NCI-H82 (cell line): ENCODE data around the gene OLFM2.
A peak's percentile ranks its signal among the peaks of the same experiment; 100 is the strongest.

Source experiments
- DNase-seq: peaks from one replicate; lab custom pipeline; 2025; lab: John Stamatoyannopoulos, UW

The OLFM2 gene

GRCh38 chr19:9906475-9907087, 29.7 kb downstream of the OLFM2 start:
- DNase-seq = peak; percentile 50

- no peak for DNase-seq
These were observed 33.0 kb downstream of the OLFM2 start for GRCh38 chr19:9903336-9903735.

- DNase-seq = no peak
These were observed 34.7 kb downstream of the OLFM2 start for GRCh38 chr19:9901642-9902041.

- DNase-seq = no peak
These were observed 35.3 kb downstream of the OLFM2 start for GRCh38 chr19:9901020-9901419.

- no peak for DNase-seq
These were observed 44.5 kb downstream of the OLFM2 start for GRCh38 chr19:9891609-9892373.

DNA sequence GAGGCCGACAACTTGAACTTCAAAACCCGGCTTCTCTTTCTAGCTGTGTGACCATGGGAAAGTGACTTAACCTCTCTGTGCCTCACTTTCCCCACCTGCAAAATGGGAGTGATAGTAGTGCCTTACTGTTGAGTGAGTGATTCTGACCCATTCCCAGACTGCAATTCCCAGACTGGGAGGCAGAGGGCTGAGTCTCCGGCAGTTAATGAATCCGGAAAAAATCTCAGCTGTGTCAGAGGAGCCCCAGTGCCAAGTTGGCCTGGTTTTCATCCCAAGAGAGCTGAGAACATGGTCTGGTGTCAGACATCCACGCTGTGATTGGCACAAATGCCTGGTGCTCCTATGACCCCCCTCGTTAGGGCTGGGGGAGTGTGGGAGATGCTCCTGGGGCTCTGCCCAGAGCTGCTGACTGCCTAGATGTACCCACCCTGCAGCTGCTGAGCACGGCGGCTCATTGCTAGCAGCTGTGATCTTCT, 51.2 kb downstream of the OLFM2 start:
- DNase-seq = no peak

DNA sequence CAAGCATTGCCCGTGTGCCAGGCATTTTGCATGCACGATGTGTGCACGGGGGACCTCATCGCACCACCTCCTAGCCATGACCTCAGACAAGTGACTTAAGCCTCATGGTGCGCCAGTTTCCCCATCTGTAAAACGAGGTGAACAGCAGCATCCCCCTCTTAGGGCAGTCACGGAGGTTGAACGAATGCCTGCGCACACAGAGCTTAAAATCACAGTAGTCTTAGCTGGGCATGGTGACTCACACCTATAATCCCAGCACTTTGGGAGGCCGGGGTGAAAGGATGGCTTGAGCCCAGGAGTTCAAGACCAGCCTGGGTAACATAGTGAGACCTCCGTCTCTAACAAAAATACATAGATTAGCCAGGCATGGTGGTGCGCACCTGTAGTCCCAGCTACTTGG, 52.6 kb downstream of the OLFM2 start:
- peak; percentile 74 for DNase-seq

DNA sequence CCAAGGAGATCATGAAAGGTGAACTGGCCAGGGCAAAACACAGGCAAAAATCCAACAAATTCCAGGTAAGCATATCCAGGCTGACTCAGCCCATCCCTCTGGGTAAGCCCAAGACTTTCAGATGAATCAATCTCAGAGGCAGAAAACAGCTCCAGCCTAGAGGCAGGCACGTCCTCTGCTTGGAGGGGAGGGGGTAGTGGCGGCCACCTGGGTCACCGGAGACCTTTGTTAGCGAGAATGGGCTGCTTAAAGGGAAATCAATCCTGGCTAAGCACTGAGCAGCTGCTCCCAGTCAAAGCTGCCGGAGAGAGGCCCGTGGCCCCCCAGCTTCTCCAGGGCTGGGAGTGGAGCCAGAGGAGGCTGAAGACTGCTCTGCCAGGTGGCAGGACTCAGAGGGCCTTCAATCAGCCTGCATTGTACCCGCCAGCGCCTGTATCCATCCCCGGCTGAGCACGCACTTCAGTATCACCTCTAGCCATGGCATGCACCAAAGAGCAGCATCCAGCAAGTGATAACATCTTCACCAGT, 53.0 kb downstream of the OLFM2 start:
- DNase-seq = peak; percentile 95

DNA sequence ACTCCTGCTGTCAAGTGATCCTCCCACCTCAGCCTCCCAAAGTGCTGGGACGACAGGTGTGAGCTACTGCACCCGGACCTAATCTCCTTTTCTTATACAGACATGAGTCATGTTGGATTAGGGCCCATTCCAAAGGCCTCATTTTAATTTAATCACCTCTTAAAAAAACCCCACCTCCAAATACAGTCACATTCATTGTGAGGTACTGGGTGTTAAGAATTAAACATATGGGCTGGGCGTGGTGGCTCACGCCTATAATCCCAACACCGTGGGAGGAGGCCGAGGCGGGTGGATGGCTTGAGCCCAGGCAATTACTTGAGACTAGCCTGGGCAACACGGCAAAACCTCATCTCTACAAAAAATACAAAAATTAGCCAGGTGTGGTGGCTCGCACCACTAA, 54.6 kb downstream of the OLFM2 start:
- peak; percentile 98 for DNase-seq

GRCh38 chr19:9878511-9879196, 57.7 kb downstream of the OLFM2 start:
- DNase-seq = no peak

DNA sequence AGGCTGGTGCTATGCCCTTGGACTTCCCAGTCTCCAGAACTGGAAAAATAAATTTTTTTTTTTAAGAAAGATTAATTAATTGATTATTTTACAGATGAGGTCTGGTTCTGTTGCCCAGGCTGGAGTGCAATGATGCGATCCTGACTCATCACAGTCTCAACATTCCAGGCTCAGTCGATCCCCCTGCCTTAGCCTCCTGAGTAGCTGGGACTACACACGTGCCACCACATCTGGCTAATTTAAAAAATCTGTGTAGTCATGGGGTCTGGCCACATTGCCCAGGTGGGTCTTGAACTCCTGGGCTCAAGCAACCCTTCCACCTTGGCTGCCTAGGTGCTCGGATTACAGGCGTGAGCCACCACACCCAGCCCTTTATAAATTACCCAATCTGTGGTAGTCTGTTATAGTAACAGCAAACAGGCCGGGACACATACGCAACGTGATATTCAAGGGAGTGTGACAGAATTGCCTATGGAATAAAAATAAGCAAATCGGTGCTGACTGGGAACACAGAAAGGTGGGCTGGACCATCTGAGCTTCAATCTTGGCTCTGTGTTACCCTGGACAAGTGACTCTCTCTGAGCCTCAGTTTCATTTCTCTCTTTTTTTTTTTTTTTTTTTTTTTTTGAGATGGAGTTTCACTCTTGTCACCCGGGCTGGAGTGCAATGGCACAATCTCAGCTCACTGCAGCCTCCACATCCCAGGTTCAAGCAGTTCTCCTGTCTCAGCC, 58.4 kb downstream of the OLFM2 start:
- DNase-seq = no peak

- DNase-seq = no peak
These were observed 60.5 kb downstream of the OLFM2 start for GRCh38 chr19:9875796-9876195.

- DNase-seq = no peak
These were observed 61.2 kb downstream of the OLFM2 start for GRCh38 chr19:9875031-9875627.

DNA sequence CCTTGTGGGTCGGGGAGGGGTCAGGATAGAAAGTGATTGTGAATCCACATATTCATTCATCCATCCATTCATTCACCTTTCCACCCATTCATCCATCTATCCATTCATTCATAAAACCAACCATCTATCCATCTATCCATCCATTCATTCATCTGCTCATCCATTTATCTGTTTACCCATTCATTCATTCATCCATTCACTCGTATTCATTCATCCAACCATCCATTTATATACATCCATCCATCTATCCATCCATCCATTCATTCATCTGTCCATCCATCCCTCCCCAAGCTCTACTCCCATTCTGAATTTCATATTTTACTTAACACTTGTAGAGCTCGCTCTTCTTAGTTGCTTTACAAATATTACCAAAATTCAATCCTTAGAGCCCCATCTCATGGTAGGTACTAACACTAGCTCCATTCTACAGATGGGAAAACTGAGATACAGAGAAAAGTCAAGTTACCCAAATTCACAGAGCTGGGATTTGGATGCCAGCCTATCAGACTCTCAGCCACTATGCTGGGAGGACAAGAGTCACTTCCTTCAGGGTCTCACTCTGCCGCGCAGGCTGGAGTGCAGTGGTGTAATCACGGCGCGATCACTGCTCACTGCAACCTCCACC, 63.6 kb downstream of the OLFM2 start:
- DNase-seq = no peak

GRCh38 chr19:9871626-9872338, 64.5 kb downstream of the OLFM2 start:
- DNase-seq = no peak

DNA sequence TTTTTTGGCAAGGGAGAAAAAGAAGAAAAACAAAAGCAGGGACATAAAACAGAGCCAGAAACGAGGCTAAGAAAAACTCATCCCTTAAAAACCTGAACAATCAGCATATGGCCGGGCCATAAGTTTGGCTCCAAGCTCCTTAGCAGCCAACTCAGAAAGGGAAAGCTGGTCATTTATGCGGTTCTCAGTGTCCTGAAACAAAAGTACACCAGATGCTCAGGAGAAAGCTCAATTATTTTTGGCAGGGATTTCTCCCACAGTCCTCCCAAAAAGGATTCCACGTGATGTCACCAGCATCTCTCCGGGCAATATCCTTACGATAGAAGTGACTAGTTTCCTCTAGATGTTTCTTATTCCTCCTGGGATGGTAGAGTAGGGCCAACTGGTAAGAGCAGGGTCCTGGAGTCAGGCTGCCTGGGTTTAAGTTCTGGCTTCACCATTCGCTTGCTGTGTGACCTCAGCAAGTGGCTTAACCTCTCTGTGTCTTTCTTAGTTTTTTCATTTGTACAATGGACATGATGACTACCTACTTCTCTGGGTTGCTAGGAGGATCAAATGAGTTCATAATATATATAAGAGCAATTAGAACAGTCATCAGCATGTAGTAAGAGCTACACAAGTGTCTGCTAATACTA, 67.2 kb downstream of the OLFM2 start:
- DNase-seq = peak; percentile 13

- no peak for DNase-seq
These were observed 70.4 kb downstream of the OLFM2 start for GRCh38 chr19:9865732-9866501.

DNA sequence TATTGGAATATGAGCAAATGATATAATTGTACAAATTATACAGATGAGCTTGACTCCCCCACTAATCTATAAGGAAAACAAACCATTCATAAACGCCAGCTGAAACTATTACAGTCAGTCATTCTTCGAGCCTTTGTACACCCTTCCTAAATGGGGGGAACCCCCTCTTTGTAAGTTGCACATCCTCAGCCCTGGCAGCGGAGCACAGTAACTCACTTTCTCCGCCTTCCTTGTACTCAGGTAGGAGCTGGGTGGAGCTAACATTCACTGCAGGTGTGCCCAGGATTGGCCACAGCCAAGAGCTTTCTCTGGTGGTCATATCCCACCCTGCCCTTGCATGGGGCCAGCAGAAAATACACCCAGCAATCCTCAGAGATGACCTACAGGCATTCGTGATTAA, 72.6 kb downstream of the OLFM2 start:
- no peak for DNase-seq

- DNase-seq = no peak
These were observed 73.4 kb downstream of the OLFM2 start for GRCh38 chr19:9862938-9863337.
